GM19193 (cell line): ENCODE results near the gene DGCR8.

ENCODE experiments used
- POLR2A ChIP-seq: IDR thresholded peaks from 4 replicates; pipeline ENCODE4 v1.6.1; 2011; ENCODE audit not compliant: insufficient read depth, insufficient read length; ENCODE audit errors: extremely low read depth

DGCR8 gene

GRCh38 chr22:20147237-20147988 is 67.4 kb downstream of the DGCR8 start:
- no peak for TF ChIP-seq POLR2A

GRCh38 chr22:20148414-20148813 is 68.4 kb downstream of the DGCR8 start:
- TF ChIP-seq POLR2A, result no peak

GRCh38 chr22:20149257-20150250 is 69.5 kb downstream of the DGCR8 start:
- no peak for TF ChIP-seq POLR2A

- no peak for TF ChIP-seq POLR2A
Measured at GRCh38 chr22:20150381-20151275, 70.6 kb downstream of the DGCR8 start, which contains the start of gene CCDC188. CCDC188 (minus strand) TSS chr22:20151055; CDS start chr22:20150986, 69 bp downstream.

GRCh38 chr22:20151276-20151588 is 71.2 kb downstream of the DGCR8 start:
- TF ChIP-seq POLR2A, result no peak

- no peak for TF ChIP-seq POLR2A
Measured at GRCh38 chr22:20152464-20152890, 72.4 kb downstream of the DGCR8 start.

- TF ChIP-seq POLR2A, result no peak
Measured at GRCh38 chr22:20153945-20154344, 73.9 kb downstream of the DGCR8 start.

GRCh38 chr22:20154602-20155187 is 74.7 kb downstream of the DGCR8 start:
- no peak for TF ChIP-seq POLR2A

GRCh38 chr22:20155330-20156041 is 75.4 kb downstream of the DGCR8 start:
- TF ChIP-seq POLR2A, result no peak

GRCh38 chr22:20156042-20156389 is 76.0 kb downstream of the DGCR8 start:
- TF ChIP-seq POLR2A, result no peak

GRCh38 chr22:20156611-20157429 is 76.8 kb downstream of the DGCR8 start:
- no peak for TF ChIP-seq POLR2A

GRCh38 chr22:20157430-20158183 is 77.6 kb downstream of the DGCR8 start:
- TF ChIP-seq POLR2A, result no peak
